Endothelial cell of umbilical vein (primary cell): Measurements from ENCODE around the gene VHLL. TPM values are rescaled to one million over a fixed set of nuclear protein-coding genes. Genes with fewer than 3 reads are reported as not detected.

Source experiments
- polyA plus RNA-seq, 4 experiments: library from polyadenylated mRNA; depleted of rRNA in 3 of 4; stranded (reverse) in 3 of 4; unstranded in 1 of 4; fragments of >200 nt; gene quantifications; 2 replicates each; pipeline versions ENCODE4 v1.2.1 to v1.2.3, GENCODE V29; 2011 to 2012; ENCODE audit warnings: missing spikeins in 1 of 4
- total RNA-seq: library from RNA; stranded (reverse); gene quantifications from 2 replicates; pipeline ENCODE4 v1.2.3, GENCODE V29; 2021

VHLL gene
- total and polyA plus RNA-seq, 2 donors (not counting 3 experiments of a cell fraction or from before 2014, with no cell fraction given) = 0.73 TPM; not detected in 1

Other genes with a start within 250 kb of the VHLL start
- gene UBQLN4, start 245.5 kb downstream of the VHLL start, total RNA-seq = 48.1 and 50.8 TPM in 2 replicates
- gene UBQLN4, start 245.5 kb downstream of the VHLL start, polyA plus RNA-seq = 50.5 and 53.6 TPM in 2 replicates
- 77.7 and 80.3 TPM in 2 replicates for gene LAMTOR2, start 244.5 kb downstream of the VHLL start, total RNA-seq
- gene LAMTOR2, start 244.5 kb downstream of the VHLL start, polyA plus RNA-seq = 136 and 145 TPM in 2 replicates
- not detected in 2 replicates for gene RAB25, start 238.1 kb downstream of the VHLL start, total RNA-seq
- gene RAB25, start 238.1 kb downstream of the VHLL start, polyA plus RNA-seq = not detected in 2 replicates
- 23.6 and 26.6 TPM in 2 replicates for gene MEX3A, start 216.8 kb downstream of the VHLL start, total RNA-seq
- 20.2 and 22.0 TPM in 2 replicates for gene MEX3A, start 216.8 kb downstream of the VHLL start, polyA plus RNA-seq
- 715 and 742 TPM in 2 replicates for gene LMNA, start 184.6 kb downstream of the VHLL start, total RNA-seq
- 371 and 461 TPM in 2 replicates for gene LMNA, start 184.6 kb downstream of the VHLL start, polyA plus RNA-seq
- gene SEMA4A, start 145.7 kb downstream of the VHLL start, total RNA-seq = 1.5 and 1.6 TPM in 2 replicates
- gene SEMA4A, start 145.7 kb downstream of the VHLL start, polyA plus RNA-seq = 0.97 and 1.5 TPM in 2 replicates
- gene SLC25A44, start 105.2 kb downstream of the VHLL start, total RNA-seq = 24.0 and 26.3 TPM in 2 replicates
- 30.2 and 30.6 TPM in 2 replicates for gene SLC25A44, start 105.2 kb downstream of the VHLL start, polyA plus RNA-seq
- gene PMF1, start 86.3 kb downstream of the VHLL start, total RNA-seq = 58.4 and 61.6 TPM in 2 replicates
- 134 and 147 TPM in 2 replicates for gene PMF1, start 86.3 kb downstream of the VHLL start, polyA plus RNA-seq
- 1.0 and 2.4 TPM in 2 replicates for gene BGLAP, start 57.1 kb downstream of the VHLL start, total RNA-seq
- 0.65 and 1.2 TPM in 2 replicates for gene BGLAP, start 57.1 kb downstream of the VHLL start, polyA plus RNA-seq
- gene PAQR6, start 51.3 kb downstream of the VHLL start, total RNA-seq = 1.6 and 2.2 TPM in 2 replicates
- gene PAQR6, start 51.3 kb downstream of the VHLL start, polyA plus RNA-seq = 1.3 and 1.6 TPM in 2 replicates
- 79.0 and 82.6 TPM in 2 replicates for gene SMG5, start 16.5 kb downstream of the VHLL start, total RNA-seq
- 32.6 and 37.4 TPM in 2 replicates for gene SMG5, start 16.5 kb downstream of the VHLL start, polyA plus RNA-seq
- gene TMEM79, start 15.0 kb downstream of the VHLL start, total RNA-seq = 3.0 TPM in 2 replicates
- 4.8 and 5.6 TPM in 2 replicates for gene TMEM79, start 15.0 kb downstream of the VHLL start, polyA plus RNA-seq
- 83.3 and 84.3 TPM in 2 replicates for gene GLMP, start 3.6 kb downstream of the VHLL start, total RNA-seq
- 109 and 136 TPM in 2 replicates for gene GLMP, start 3.6 kb downstream of the VHLL start, polyA plus RNA-seq
- 330 and 367 TPM in 2 replicates for gene CCT3, start 39.0 kb upstream of the VHLL start, total RNA-seq
- 255 and 276 TPM in 2 replicates for gene CCT3, start 39.0 kb upstream of the VHLL start, polyA plus RNA-seq
- gene TSACC, start 39.2 kb upstream of the VHLL start, total RNA-seq = 0.69 TPM in 1 of 2 replicates, not detected in the other
- 0.38 and 0.94 TPM in 2 replicates for gene TSACC, start 39.2 kb upstream of the VHLL start, polyA plus RNA-seq
- gene RHBG, start 69.9 kb upstream of the VHLL start, total RNA-seq = not detected in 2 replicates
- gene RHBG, start 69.9 kb upstream of the VHLL start, polyA plus RNA-seq = not detected in 2 replicates
- 52.2 and 57.3 TPM in 2 replicates for gene MEF2D, start 201.5 kb upstream of the VHLL start, total RNA-seq
- 45.4 and 55.6 TPM in 2 replicates for gene MEF2D, start 201.5 kb upstream of the VHLL start, polyA plus RNA-seq